K562 (cell line): Measurements from ENCODE around the gene CDK5RAP3. TPM values are rescaled to one million over a fixed set of nuclear protein-coding genes. Genes with fewer than 3 reads are reported as not detected.
A peak's percentile ranks its signal among the peaks of the same experiment; 100 is the strongest.

Experiments used
- ATAC-seq: fragments of 200-7000 bp; cut with Tn5 transposase; 3 replicates; pipeline ENCODE4 v1.9.1; 2020; ENCODE audit warnings: moderate library complexity
- BruUV-seq: library from RNA; stranded (reverse); fragments of 400-500 nt; replicated peaks from 2 replicates; lab custom pipeline; 2021; lab: Mats Ljungman, UMichigan
- CTCF ChIA-PET: fragments of 300-600 bp; formaldehyde crosslinking; extraction: SDS; loops from one replicate; lab custom pipeline; 2021; ENCODE audit warnings: low intra/inter-chr PET ratio; lab: Yijun Ruan, JAX
- POLR2A ChIA-PET: fragments of 300-600, 350-650 bp; sonication (Branson Sonifier 250); formaldehyde crosslinking; extraction: SDS; loops from one replicate; lab custom pipeline; 2021; ENCODE audit warnings: antibody characterized with exemption, inconsistent platforms; lab: Yijun Ruan, JAX
- DNase-seq, 4 experiments: peaks; one replicate each; pipeline versions ENCODE4 v3.0.0 to v3.0.0-alpha.2; 2011 to 2018; ENCODE audit warnings: low spot score in 3 of 4, mixed read lengths in 3 of 4; ENCODE audit errors: extremely low read depth in 1 of 4
- FAIRE-seq: peaks from 2 replicates; lab custom pipeline; 2011; peaks lifted over from hg19 to GRCh38; lab: Jason Lieb, UNC
- H2AFZ ChIP-seq: 2 replicates; pipeline ENCODE4 v1.6.0; 2011; ENCODE audit warnings: low read depth, low read length, control low read depth, inconsistent platforms
- H3K27ac ChIP-seq: fragments of 200-600 bp; 3 replicates; pipeline ENCODE4 v1.8.0; 2011; ENCODE audit warnings: low read depth, mild to moderate bottlenecking, control low read depth, inconsistent platforms, low read length, moderate library complexity, mixed read lengths; ENCODE audit errors: extremely low read depth
- H3K27me3 ChIP-seq, 2 experiments: fragments of 300-600 bp in 1 of 2; 2 replicates in 1 of 2; 3 replicates in 1 of 2; pipeline versions ENCODE4 v1.6.0 to v1.8.0; 2011; ENCODE audit warnings: inconsistent platforms in 2 of 2, low read length in 2 of 2, mild to moderate bottlenecking in 1 of 2, mixed read lengths in 1 of 2, moderate library complexity in 1 of 2; ENCODE audit not compliant: control insufficient read depth in 2 of 2, insufficient read depth in 2 of 2
- H3K36me3 ChIP-seq: fragments of 300-600 bp; 3 replicates; pipeline ENCODE4 v1.8.0; 2011; ENCODE audit warnings: mild to moderate bottlenecking, low read length, inconsistent platforms; ENCODE audit not compliant: control insufficient read depth, insufficient read depth
- H3K4me1 ChIP-seq, 2 experiments: fragments of 200-600 bp in 1 of 2; replicated peaks in 1 of 2; 2 replicates in 1 of 2; 3 replicates in 1 of 2; pipeline versions ENCODE4 v1.5.1 to v1.8.0; 2011; ENCODE audit warnings: inconsistent platforms in 2 of 2, low read length in 2 of 2, mild to moderate bottlenecking in 1 of 2, mixed read lengths in 1 of 2, moderate library complexity in 1 of 2; ENCODE audit not compliant: control insufficient read depth in 2 of 2, insufficient read depth in 2 of 2
- H3K4me2 ChIP-seq: 2 replicates; pipeline ENCODE4 v1.6.1; 2011; ENCODE audit warnings: low read length, control low read depth, inconsistent platforms, mixed read lengths; ENCODE audit not compliant: insufficient read depth
- H3K4me3 ChIP-seq: fragments of 200-600 bp; sonication (generic), shearing (Covaris generic); 2 replicates; pipeline ENCODE4 v1.5.1; 2016; ENCODE audit warnings: control low read depth, inconsistent platforms
- H3K79me2 ChIP-seq: fragments of 200-600 bp; 3 replicates; pipeline ENCODE4 v1.8.0; 2011; ENCODE audit warnings: low read length, inconsistent platforms; ENCODE audit not compliant: control insufficient read depth, insufficient read depth
- H3K9ac ChIP-seq, 2 experiments: 2 replicates each; pipeline versions ENCODE4 v1.6.0 to v1.6.1; 2011; ENCODE audit warnings: low read depth in 2 of 2, low read length in 2 of 2, control low read depth in 1 of 2, inconsistent platforms in 1 of 2, mild to moderate bottlenecking in 1 of 2, mixed read lengths in 1 of 2; ENCODE audit not compliant: insufficient read depth in 1 of 2
- H3K9me1 ChIP-seq: one replicate; pipeline ENCODE4 v1.6.0; 2011; ENCODE audit warnings: inconsistent platforms, mild to moderate bottlenecking, low read length, moderate library complexity; ENCODE audit not compliant: control insufficient read depth, insufficient read depth
- H3K9me3 ChIP-seq: replicated peaks from 2 replicates; pipeline ENCODE4 v1.5.1; 2011; ENCODE audit warnings: low read depth, low read length, inconsistent platforms; ENCODE audit not compliant: control insufficient read depth, insufficient read depth
- H4K20me1 ChIP-seq: replicated peaks from 2 replicates; pipeline ENCODE4 v1.6.1; 2011; ENCODE audit warnings: low read length, inconsistent platforms, mixed read lengths; ENCODE audit not compliant: control insufficient read depth, insufficient read depth
- BMI1 ChIP-seq: fragments of 150-350 bp; IDR thresholded peaks from 2 replicates; pipeline ENCODE4 v1.6.1; 2014; ENCODE audit warnings: low read length
- CREBBP ChIP-seq: IDR thresholded peaks from one replicate; pipeline ENCODE4 v1.6.1; 2012; ENCODE audit warnings: low read depth, mild to moderate bottlenecking, control low read depth, inconsistent platforms, low read length
- DACH1 ChIP-seq: fragments of 450-650 bp; IDR thresholded peaks from 2 replicates; pipeline ENCODE4 v1.6.1; 2018; ENCODE audit not compliant: partially characterized antibody
- FUS ChIP-seq: fragments of 200-400 bp; formaldehyde crosslinking; optimal IDR thresholded peaks from 2 replicates; pipeline ENCODE3; 2017; ENCODE audit warnings: low read depth, low read length
- HINFP ChIP-seq: fragments of 450-650 bp; conservative IDR thresholded peaks from 2 replicates; pipeline ENCODE4 v1.6.1; 2016; ENCODE audit warnings: missing genetic modification characterization, low read depth, mild to moderate bottlenecking, control low read depth, missing compliant biosample characterization
- HNRNPK ChIP-seq: fragments of 200-400 bp; formaldehyde crosslinking; IDR thresholded peaks from one replicate; pipeline ENCODE4 v1.6.1; 2018; ENCODE audit warnings: mild to moderate bottlenecking, low read depth, low read length; ENCODE audit not compliant: poor library complexity, severe bottlenecking
- MLX ChIP-seq, 2 experiments: fragments of 450-650 bp in 1 of 2; sonication (generic) in 1 of 2; formaldehyde crosslinking; conservative IDR thresholded peaks; 2 replicates each; pipeline versions ENCODE4 v1.4.0 to v1.8.1; 2020 to 2022; ENCODE audit warnings: mild to moderate bottlenecking in 1 of 2, missing genetic modification reagents in 1 of 2
- MYNN ChIP-seq, 2 experiments: sonication (generic); formaldehyde crosslinking in 1 of 2; IDR thresholded peaks; 2 replicates each; pipeline versions ENCODE4 v1.5.0 to v1.6.1; 2016 to 2020; ENCODE audit warnings: antibody characterized with exemption in 1 of 2, missing genetic modification reagents in 1 of 2
- SIX5 ChIP-seq, 2 experiments: IDR thresholded peaks; 2 replicates each; pipeline ENCODE4 v1.6.1; 2011; ENCODE audit warnings: low read length in 2 of 2, borderline replicate concordance in 1 of 2, low read depth in 1 of 2, mild to moderate bottlenecking in 1 of 2, moderate library complexity in 1 of 2; ENCODE audit not compliant: insufficient read depth in 1 of 2
- USF1 ChIP-seq: sonication (generic); formaldehyde crosslinking; IDR thresholded peaks from 2 replicates; pipeline ENCODE4 v1.9.0; 2022; ENCODE audit warnings: mild to moderate bottlenecking, missing genetic modification reagents
- ZNF592 ChIP-seq: fragments of 450-650 bp; IDR thresholded peaks from 2 replicates; pipeline ENCODE4 v1.6.1; 2017; ENCODE audit warnings: antibody characterized with exemption, mild to moderate bottlenecking
- WGBS: fragments of 100-300 bp; shearing (Covaris generic); methylation state at CpG from one replicate; pipeline ENCODE4 v1.1.6; 2016; ENCODE audit warnings: low coverage, mixed read lengths; ENCODE audit not compliant: insufficient coverage; ENCODE audit errors: missing lambda C conversion rate; 5-methylcytosine and 5-hydroxymethylcytosine counted together
- in situ Hi-C: fragments of 300-500 bp; cut with MboI; formaldehyde crosslinking; loops from 4 replicates; pipeline ENCODE4 v1.15.0; 2018; ENCODE audit warnings: inconsistent platforms, mixed read lengths
- intact Hi-C: fragments of 100-400 bp; cut with micrococcal nuclease; formaldehyde crosslinking; loops from 2 replicates; pipeline ENCODE4 v1.14.2; 2022
- polyA plus RNA-seq, 8 experiments: library from polyadenylated mRNA; depleted of rRNA in 4 of 8; stranded (reverse) in 5 of 8; unstranded in 3 of 8; fragments of >200 nt; fragmentation: Nextera tagmentation in 2 of 8; fragmentation: Illumina TruSeq in 1 of 8; extraction: Ambion mirVana in 2 of 8; extraction: Trizol in 1 of 8; gene quantifications; 2 replicates each; pipeline versions ENCODE4 v1.2.1 to v1.2.3, GENCODE V29; 2011 to 2014; ENCODE audit warnings: inconsistent platforms in 1 of 8, missing spikeins in 1 of 8
- total RNA-seq, 7 experiments: library from RNA; depleted of rRNA in 6 of 7; stranded (reverse); fragments of >200 nt in 6 of 7; fragmentation: Illumina TruSeq in 2 of 7; extraction: Trizol in 2 of 7; gene quantifications; 2 replicates each; pipeline versions ENCODE4 v1.2.1 to v1.2.3, GENCODE V29; 2011 to 2021; ENCODE audit warnings: low replicate concordance in 1 of 7

The CDK5RAP3 gene
- total and polyA plus RNA-seq, 9 of the 15 experiments (the other 6 are each of a cell fraction or from before 2014, with no cell fraction given): 44.2 to 202 (median 91.5) TPM

GRCh38 chr17:47949946-47950345, 21.0 kb upstream of the CDK5RAP3 start:
- H3K79me2 ChIP-seq: no peaks in the 10 kb centered on the region
- no peak overlapping the region; a peak in 1 of 4 replicates for H3K9ac ChIP-seq
- in situ Hi-C loops (loop anchor here (5.0 kb wide), 1 partner anchor 67 kb away; no protein-coding TSS in a partner anchor), intact Hi-C loops (loop anchor here (1.0 kb wide), 2 partner anchors 20 to 68 kb away; no protein-coding TSS in a partner anchor)
- WGBS: 85% methylated on average over 3 of the region's 3 CpGs
- ChIA-PET CTCF (interaction anchor here (0.8 to 2.3 kb wide), 5 partner anchors 20 to 124 kb away, joined by 5 to 29 read pairs (median 6); partner anchors contain the start of gene CDK5RAP3), POLR2A (interaction anchor here (0.6 to 2.8 kb wide), 8 partner anchors 8 to 169 kb away, joined by 3 to 14 read pairs (median 4); partner anchors contain the start of gene PNPO)
- no peak for FAIRE-seq
- no peak overlapping the region for H2AFZ ChIP-seq
- H4K20me1 ChIP-seq: no peaks in the 10 kb centered on the region
- H3K36me3 ChIP-seq: peaks cover 47% of the 10 kb centered on the region
- H3K9me1 ChIP-seq: no peaks in the 10 kb centered on the region
- H3K4me2 ChIP-seq: peak overlapping the region; percentile 57; the same call in 1 of the 2 replicates
- no peak overlapping the region for H3K27ac ChIP-seq
- H3K27me3 ChIP-seq: no peaks in the 10 kb centered on the region
- peaks cover 9% of the 10 kb centered on the region in 2 experiments; a peak in 3 of 5 replicates for H3K4me1 ChIP-seq
- H3K4me3 ChIP-seq: no peak overlapping the region
- H3K9me3 ChIP-seq: no peaks in the 10 kb centered on the region
- no TSS peak for BruUV-seq
- ATAC-seq: no peak
- TF ChIP-seq SIX5 (IDR thresholded peaks at IDR 0.05; ENCODE audit: borderline replicate concordance in 1 of 2, insufficient read depth in 1 of 2, low read depth in 1 of 2, low read length in 2 of 2): no peak
- no peak for TF ChIP-seq ZNF592
- no peak for TF ChIP-seq MYNN (IDR thresholded peaks at IDR 0.05)
- TF ChIP-seq MYNN (CRISPR knock-in tag; IDR thresholded peaks at IDR 0.05): no peak
- TF ChIP-seq BMI1: no peak
- no peak for TF ChIP-seq USF1 (CRISPR knock-in tag)
- no peak for TF ChIP-seq DACH1
- TF ChIP-seq FUS: no peak
- no peak for TF ChIP-seq HINFP
- TF ChIP-seq HNRNPK: no peak
- TF ChIP-seq MLX (CRISPR knock-in tag; conservative IDR thresholded peaks at IDR 0.05): no peak
- TF ChIP-seq CREBBP: no peak
- DNase-seq: no peak
